CD14-positive monocyte (primary cell): ENCODE data around the gene CDHR2. TPM values are rescaled to one million over a fixed set of nuclear protein-coding genes. Genes with fewer than 3 reads are reported as not detected.

Experiments used
- DNase-seq, 3 donors: peaks; one replicate each; pipeline ENCODE4 v3.0.0-alpha.2; 2011 to 2022
- H2AFZ ChIP-seq: 2 replicates; pipeline ENCODE4 v1.6.0; 2012; ENCODE audit warnings: mild to moderate bottlenecking, low read depth, low read length, inconsistent platforms; ENCODE audit not compliant: insufficient read depth, poor library complexity, severe bottlenecking
- H3K27ac ChIP-seq, 2 donors: 1 replicate in 1 of 2; 2 replicates in 1 of 2; pipeline ENCODE4 v1.5.1; 2012 to 2013; ENCODE audit warnings: low read length in 2 of 2, control low read depth in 1 of 2, inconsistent platforms in 1 of 2, low read depth in 1 of 2, mild to moderate bottlenecking in 1 of 2
- H3K27me3 ChIP-seq, 2 donors: one replicate each; pipeline versions ENCODE4 v1.6.0 to v1.6.1; 2011 to 2013; ENCODE audit warnings: low read length in 2 of 2; ENCODE audit not compliant: control insufficient read depth in 2 of 2, insufficient read depth in 2 of 2
- H3K36me3 ChIP-seq, 2 donors: replicated peaks in 1 of 2; 1 replicate in 1 of 2; 2 replicates in 1 of 2; pipeline versions ENCODE4 v1.5.1 to v1.6.1; 2012 to 2013; ENCODE audit warnings: low read length in 2 of 2, control low read depth in 1 of 2, inconsistent platforms in 1 of 2, mild to moderate bottlenecking in 1 of 2; ENCODE audit not compliant: insufficient read depth in 2 of 2, control insufficient read depth in 1 of 2
- H3K4me1 ChIP-seq, 2 donors: 1 replicate in 1 of 2; 2 replicates in 1 of 2; pipeline versions ENCODE4 v1.5.1 to v1.6.1; 2012 to 2013; ENCODE audit warnings: low read length in 2 of 2, control low read depth in 1 of 2, inconsistent platforms in 1 of 2, mild to moderate bottlenecking in 1 of 2, moderate library complexity in 1 of 2; ENCODE audit not compliant: insufficient read depth in 2 of 2, control insufficient read depth in 1 of 2
- H3K4me2 ChIP-seq: replicated peaks from 2 replicates; pipeline ENCODE3; 2012; ENCODE audit warnings: low read length, moderate library complexity, mild to moderate bottlenecking; ENCODE audit not compliant: poor library complexity, severe bottlenecking; ENCODE audit errors: extremely low read depth
- H3K4me3 ChIP-seq, 3 experiments: fragments of 200-600 bp in 1 of 3; sonication (generic) in 1 of 3; replicated peaks in 1 of 3; 1 replicate in 2 of 3; 2 replicates in 1 of 3; pipeline ENCODE4 v1.5.1; 2011 to 2013; ENCODE audit warnings: low read length in 3 of 3, mild to moderate bottlenecking in 3 of 3, control low read depth in 2 of 3, low read depth in 2 of 3, inconsistent platforms in 1 of 3, moderate library complexity in 1 of 3
- H3K79me2 ChIP-seq: 2 replicates; pipeline ENCODE4 v1.6.0; 2012; ENCODE audit warnings: mild to moderate bottlenecking, control low read depth, inconsistent platforms, low read length, moderate library complexity; ENCODE audit not compliant: insufficient read depth
- H3K9ac ChIP-seq: 2 replicates; pipeline ENCODE4 v1.6.0; 2017; ENCODE audit warnings: low read length, mild to moderate bottlenecking; ENCODE audit not compliant: insufficient read depth, poor library complexity, severe bottlenecking
- H3K9me3 ChIP-seq, 2 donors: replicated peaks in 1 of 2; 1 replicate in 1 of 2; 2 replicates in 1 of 2; pipeline versions ENCODE4 v1.5.1 to v1.6.1; 2012 to 2013; ENCODE audit warnings: low read length in 2 of 2, control low read depth in 1 of 2; ENCODE audit not compliant: control insufficient read depth in 1 of 2, insufficient read depth in 1 of 2
- H4K20me1 ChIP-seq: 2 replicates; pipeline ENCODE4 v1.6.0; 2012; ENCODE audit warnings: mild to moderate bottlenecking, low read length, control low read depth, moderate library complexity; ENCODE audit not compliant: insufficient read depth
- H3K27ac Mint-ChIP-seq, 7 donors: one replicate each; pipeline ENCODE4 v1.8.0; 2020; ENCODE audit warnings: mild to moderate bottlenecking in 7 of 7, mixed read lengths in 7 of 7, moderate library complexity in 6 of 7, inconsistent platforms in 2 of 7
- H3K27me3 Mint-ChIP-seq, 3 donors: one replicate each; pipeline ENCODE4 v1.8.0; 2021 to 2022; ENCODE audit warnings: low read depth in 3 of 3, mild to moderate bottlenecking in 3 of 3, mixed read lengths in 3 of 3, moderate library complexity in 3 of 3, inconsistent platforms in 1 of 3
- H3K36me3 Mint-ChIP-seq, 2 donors: one replicate each; pipeline ENCODE4 v1.8.0; 2020; ENCODE audit warnings: mixed read lengths in 2 of 2, inconsistent platforms in 1 of 2, mild to moderate bottlenecking in 1 of 2
- H3K4me1 Mint-ChIP-seq: one replicate; pipeline ENCODE4 v1.8.0; 2020; ENCODE audit warnings: mild to moderate bottlenecking, mixed read lengths
- H3K4me3 Mint-ChIP-seq, 2 donors: one replicate each; pipeline ENCODE4 v1.8.0; 2020; ENCODE audit warnings: mild to moderate bottlenecking in 2 of 2, mixed read lengths in 2 of 2, moderate library complexity in 1 of 2
- H3K9me3 Mint-ChIP-seq, 7 donors: one replicate each; pipeline ENCODE4 v1.8.0; 2020 to 2022; ENCODE audit warnings: mixed read lengths in 7 of 7, mild to moderate bottlenecking in 6 of 7, moderate library complexity in 6 of 7, inconsistent platforms in 2 of 7
- CTCF ChIP-seq: fragments of 200-600 bp; IDR thresholded peaks from one replicate; pipeline ENCODE4 v1.8.0; 2022; ENCODE audit warnings: antibody characterized with exemption, mild to moderate bottlenecking
- WGBS: methylation state at CpG from one replicate; pipeline ENCODE4 v1.1.5; 2013; ENCODE audit warnings: missing lambda C conversion rate; ENCODE audit not compliant: insufficient coverage; 5-methylcytosine and 5-hydroxymethylcytosine counted together
- intact Hi-C, 2 donors: fragments of 100-400 bp; cut with micrococcal nuclease; formaldehyde crosslinking; loops; one replicate each; pipeline versions ENCODE4 v1.15.0 to v1.15.1; 2023
- polyA plus RNA-seq, 3 donors: library from polyadenylated mRNA; depleted of rRNA in 1 of 3; unstranded in 2 of 3; stranded (reverse) in 1 of 3; fragments of 300-500 nt in 2 of 3; fragments of >200 nt in 1 of 3; fragmentation: Illumina TruSeq in 2 of 3; gene quantifications; 1 replicate in 2 of 3; 2 replicates in 1 of 3; pipeline ENCODE4 v1.2.3, GENCODE V29; 2012 to 2021

Gene CDHR2
- polyA plus RNA-seq, 3 donors: 0.12 TPM; not detected in 2

DNA sequence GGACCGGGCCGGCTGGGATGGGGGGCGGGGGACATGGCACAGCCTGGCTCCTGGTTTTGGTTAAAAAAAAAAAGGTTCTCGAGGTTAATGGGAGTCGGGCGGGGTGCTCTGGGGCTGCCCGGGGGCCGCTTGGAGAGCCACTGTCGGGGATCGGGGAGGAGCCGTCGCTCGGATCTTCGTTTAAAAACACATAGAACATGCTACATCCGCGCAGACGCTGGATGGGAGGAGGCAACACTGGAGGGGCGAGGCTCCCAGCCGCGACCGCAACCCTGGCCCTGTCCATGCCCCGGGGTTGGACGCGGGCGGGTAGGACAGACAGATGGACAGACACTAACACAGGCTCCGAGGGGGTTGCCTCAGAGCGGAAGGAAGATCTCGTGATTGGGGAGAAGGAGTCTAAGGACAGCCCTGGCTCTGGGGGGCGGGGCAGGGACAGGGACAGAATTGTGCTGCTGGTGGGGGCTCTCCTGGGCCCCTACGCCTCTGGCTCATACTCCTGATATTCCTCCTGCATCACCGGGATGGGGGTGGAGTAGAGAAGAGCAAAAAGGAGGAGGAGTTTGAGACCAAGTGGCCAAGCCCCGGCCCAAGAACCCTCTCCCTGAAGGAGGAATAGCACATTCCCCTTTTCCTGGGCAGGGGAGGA, 71.3 kb downstream of the CDHR2 start:
- no peaks in the 10 kb centered on the region for H3K36me3 ChIP-seq
- peak overlapping the region; percentile 8 for H3K9ac ChIP-seq
- H2AFZ ChIP-seq: peak overlapping the region; percentile 67
- peak in 2 of 3 donors; percentile 30 to 39 for DNase-seq
- Mint-ChIP-seq H3K4me3 (peak overlapping the region; percentile 67 to 89), H3K27me3 (peaks cover 57 to 80% (median 69%) of the 10 kb centered on the region in 3 donors), H3K27ac (no peak overlapping the region), H3K4me1 (peaks cover 20% of the 10 kb centered on the region), H3K36me3 (peaks cover 6% of the 10 kb centered on the region in 2 donors), H3K9me3 (peaks cover 0 to 29% (median 19%) of the 10 kb centered on the region in 7 donors)
- peaks cover 14 to 28% of the 10 kb centered on the region in 2 donors for H3K9me3 ChIP-seq
- H3K4me3 ChIP-seq: peak overlapping the region in 1 of 3 experiments; percentile 50
- peaks cover 22 to 68% of the 10 kb centered on the region in 2 donors for H3K27me3 ChIP-seq
- 2% methylated on average over 23 of the region's 32 CpGs for WGBS
- peak overlapping the region; percentile 63 for H3K4me2 ChIP-seq
- H3K27ac ChIP-seq: no peak overlapping the region
- no peaks in the 10 kb centered on the region for H4K20me1 ChIP-seq
- H3K4me1 ChIP-seq: peaks cover 19 to 24% of the 10 kb centered on the region in 2 donors
- no peak for TF ChIP-seq CTCF
- intact Hi-C loops: no loop called here
- H3K79me2 ChIP-seq: no peaks in the 10 kb centered on the region

GRCh38 chr5:176621661-176622079, 72.5 kb downstream of the CDHR2 start:
- Histone ChIP-seq H3K36me3 (no peaks in the 10 kb centered on the region), H3K79me2 (no peaks in the 10 kb centered on the region), H3K9ac (no peak overlapping the region), H3K27me3 (peaks cover 22 to 75% of the 10 kb centered on the region in 2 donors), H2AFZ (no peak overlapping the region), H3K27ac (no peak overlapping the region), H3K9me3 (peaks cover 14 to 28% of the 10 kb centered on the region in 2 donors), H3K4me2 (no peak overlapping the region), H3K4me3 (no peak overlapping the region), H3K4me1 (peaks cover 19 to 24% of the 10 kb centered on the region in 2 donors), H4K20me1 (no peaks in the 10 kb centered on the region)
- Mint-ChIP-seq H3K4me1 (peaks cover 20% of the 10 kb centered on the region), H3K9me3 (peaks cover 0 to 29% (median 19%) of the 10 kb centered on the region in 7 donors), H3K4me3 (peak overlapping the region in 1 of 2 donors; percentile 0), H3K27ac (no peak overlapping the region), H3K36me3 (peaks cover 6% of the 10 kb centered on the region in 2 donors), H3K27me3 (peaks cover 60 to 82% (median 71%) of the 10 kb centered on the region in 3 donors)
- DNase-seq: no peak
- WGBS: 63% methylated on average over 8 of the region's 13 CpGs
- intact Hi-C loops: no loop called here
- no peak for TF ChIP-seq CTCF
